Esophagus mucosa (tissue), 1 donor: ENCODE data around the gene ZNF750. TPM values are rescaled to one million over a fixed set of nuclear protein-coding genes. Genes with fewer than 3 reads are reported as not detected.
A peak's percentile ranks its signal among the peaks of the same experiment; 100 is the strongest.

Experiments
- ATAC-seq: fragments of 200-7000 bp; cut with Tn5 transposase; one replicate; pipeline ENCODE4 v1.9.1; 2020
- total RNA-seq: library from RNA; stranded (reverse); gene quantifications from one replicate; pipeline ENCODE4 v1.2.4, GENCODE V29; 2023
- donor health status: DM: yes; HTN: yes; CAD: no.

ZNF750 gene
- 133 TPM for total RNA-seq

DNA sequence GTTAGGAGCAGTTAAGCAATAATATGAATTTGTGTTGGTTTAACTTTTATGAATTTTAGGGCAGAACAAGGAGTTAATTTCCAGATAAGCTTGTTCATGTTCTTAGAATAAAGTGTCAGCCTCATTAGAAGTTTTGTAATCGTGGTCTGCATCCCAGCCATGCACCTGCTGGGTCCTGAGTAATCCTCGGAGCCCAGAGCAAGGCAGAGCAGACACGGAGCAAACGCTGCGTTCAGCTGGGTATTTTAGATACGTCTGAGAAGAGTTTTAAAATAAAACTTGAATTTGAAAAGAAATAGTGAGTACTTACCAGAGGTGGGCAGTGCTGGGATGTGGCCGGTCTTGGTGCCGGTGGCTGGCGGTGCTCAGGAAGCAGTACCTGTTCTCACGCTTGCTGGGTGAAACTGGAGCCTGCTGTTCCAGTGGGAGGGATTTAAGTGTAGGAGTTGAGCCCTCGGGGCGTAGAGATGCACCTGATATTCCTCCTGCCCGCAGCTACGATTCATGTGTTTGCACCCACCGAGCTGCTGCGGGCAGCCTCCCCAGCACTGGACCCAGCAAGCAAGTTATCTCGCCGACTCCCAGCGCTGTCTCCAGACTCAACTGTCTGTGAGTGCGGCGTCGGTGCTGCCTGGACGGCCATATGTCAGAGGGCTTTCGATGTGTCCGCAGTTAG lies at the start of gene ZNF750:
Gene ZNF750 (minus strand): TSS at position 406 of the 676 bp plus-strand sequence. CDS start 7,568 bp downstream, outside the sequence.
- ATAC-seq: peak; percentile 40

- peak; percentile 61 for ATAC-seq
Measured at GRCh38 chr17:82888583-82889495, 49.0 kb upstream of the ZNF750 start.

DNA sequence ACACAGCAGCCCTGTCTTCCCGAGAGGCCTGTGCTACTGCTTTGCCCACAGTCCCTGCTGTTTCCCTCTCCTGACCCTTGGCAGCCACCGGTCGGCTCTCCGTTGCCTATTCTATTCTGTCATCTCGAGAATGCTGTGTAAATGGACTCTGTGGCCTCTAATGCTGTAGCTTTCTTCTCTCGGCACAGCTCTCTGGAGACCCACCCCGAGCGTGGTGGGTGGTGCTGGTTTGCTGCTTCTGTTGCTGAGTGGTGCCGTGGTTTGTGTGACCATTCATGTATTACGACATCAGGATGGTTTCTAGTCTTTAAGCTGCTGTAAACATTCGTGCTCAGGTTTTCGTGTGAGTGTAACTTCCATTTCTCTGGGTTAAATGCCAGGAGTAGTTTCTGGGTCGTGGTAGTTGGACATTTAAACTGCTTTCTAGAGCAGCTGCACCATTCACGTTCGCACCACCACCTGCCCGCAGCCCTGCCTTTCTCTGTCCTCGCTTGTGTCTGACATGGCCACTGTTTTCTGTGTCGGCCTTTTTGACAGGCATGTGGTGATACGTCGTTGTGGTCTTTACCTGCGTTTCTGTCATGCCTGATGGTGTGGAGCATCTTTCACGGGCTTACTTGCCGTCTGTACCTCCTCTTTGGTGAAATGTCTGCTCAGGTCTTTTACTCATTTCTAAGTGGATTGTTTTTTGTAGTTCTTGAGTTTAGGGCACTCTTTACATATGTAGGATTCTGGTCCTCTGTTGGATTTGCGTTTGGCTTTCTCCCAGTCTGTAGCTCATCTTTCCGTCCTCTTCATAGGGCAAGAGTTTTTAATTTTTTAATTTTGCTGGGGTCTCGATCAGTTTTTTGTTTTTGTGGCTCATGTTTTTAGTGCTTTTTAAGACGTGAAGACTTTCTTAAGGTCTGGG lies 47.7 kb upstream of the ZNF750 start:
- no peak for ATAC-seq

DNA sequence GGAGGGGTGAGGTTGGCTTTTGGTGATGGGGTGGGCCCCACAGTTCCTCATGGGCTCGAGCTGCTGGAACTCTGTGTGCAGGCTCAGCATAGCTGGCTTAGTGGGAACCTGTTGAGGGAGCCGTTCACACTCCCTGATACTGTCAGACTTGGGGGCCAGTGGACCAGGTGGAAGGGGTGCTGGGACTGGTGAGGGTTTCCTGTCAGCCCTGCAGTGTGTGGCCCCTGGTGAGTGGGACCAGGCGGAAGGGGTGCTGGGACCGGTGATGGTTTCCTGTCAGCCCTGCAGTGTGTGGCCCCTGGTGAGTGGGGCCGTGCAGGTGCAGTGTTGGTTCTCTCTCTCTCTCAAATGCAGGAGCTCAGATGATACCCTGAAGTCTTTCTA lies 45.1 kb upstream of the ZNF750 start:
- no peak for ATAC-seq

DNA sequence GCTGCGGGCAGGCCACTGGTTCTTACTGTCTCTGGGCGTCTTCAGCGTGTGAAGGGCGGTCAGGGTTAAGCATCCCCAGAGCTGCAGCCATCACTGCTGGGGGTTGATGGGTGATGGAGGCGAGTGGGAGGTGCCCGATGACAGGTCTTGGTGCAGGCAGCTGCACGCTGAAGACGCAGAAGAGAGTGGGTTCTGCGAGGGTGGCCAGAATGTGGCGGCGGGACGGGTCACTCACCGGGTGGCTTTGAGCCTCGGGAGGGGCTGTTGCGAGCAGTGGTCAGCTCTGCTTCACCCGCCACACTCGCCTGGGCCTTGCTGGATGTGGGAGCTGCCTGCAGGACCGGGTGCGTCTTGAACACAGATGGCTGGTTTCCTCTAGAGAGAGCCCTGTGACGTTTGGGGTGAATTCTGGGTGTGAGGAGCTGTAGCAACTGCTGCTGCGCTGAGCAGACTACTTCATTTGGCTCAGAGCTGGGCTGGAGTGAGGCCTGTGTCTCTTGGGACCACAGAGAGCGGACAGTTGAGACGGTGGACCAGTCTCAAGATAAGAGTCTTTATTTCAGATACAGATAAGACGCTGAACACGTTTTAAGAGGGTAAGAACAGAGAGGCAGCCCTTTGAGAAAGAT lies 44.6 kb upstream of the ZNF750 start:
- no peak for ATAC-seq

- no peak for ATAC-seq
Measured at GRCh38 chr17:82883419-82884031, 43.7 kb upstream of the ZNF750 start.

DNA sequence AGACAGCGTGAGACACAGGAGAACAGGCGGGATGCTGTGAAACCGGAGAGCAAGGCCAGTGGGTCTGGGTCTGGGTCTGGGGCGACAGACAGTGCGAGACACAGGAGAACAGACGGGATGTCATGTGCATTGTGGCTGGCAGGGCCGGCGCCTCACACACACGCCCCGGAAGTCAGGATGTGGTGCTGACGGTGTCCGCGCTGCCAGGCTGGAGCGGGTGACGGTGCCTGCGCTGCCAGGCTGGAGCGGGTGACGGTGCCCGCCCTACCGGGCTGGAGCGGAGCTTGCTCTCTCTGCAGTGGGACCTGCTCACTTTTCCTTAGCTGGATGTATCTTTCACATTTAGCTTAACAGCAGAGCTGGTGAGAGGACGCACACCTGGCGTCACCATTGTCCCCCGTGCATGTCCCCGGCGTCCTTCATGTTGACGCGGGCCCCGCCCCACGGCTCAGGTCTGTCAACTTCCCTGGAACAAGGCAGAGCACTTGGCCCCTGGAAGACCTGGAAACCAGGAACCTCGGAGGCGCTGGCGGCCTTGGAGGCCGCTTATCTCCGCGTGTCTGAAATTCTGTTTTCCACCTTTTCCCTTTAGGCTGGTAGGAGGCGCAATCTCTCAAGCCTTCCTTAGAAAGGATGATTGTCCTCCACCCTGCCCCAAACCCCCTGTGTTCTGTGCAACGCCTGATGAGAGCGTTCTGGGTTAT lies 43.0 kb upstream of the ZNF750 start:
- peak; percentile 20 for ATAC-seq

GRCh38 chr17:82881900-82882714 lies 42.3 kb upstream of the ZNF750 start:
- no peak for ATAC-seq

DNA sequence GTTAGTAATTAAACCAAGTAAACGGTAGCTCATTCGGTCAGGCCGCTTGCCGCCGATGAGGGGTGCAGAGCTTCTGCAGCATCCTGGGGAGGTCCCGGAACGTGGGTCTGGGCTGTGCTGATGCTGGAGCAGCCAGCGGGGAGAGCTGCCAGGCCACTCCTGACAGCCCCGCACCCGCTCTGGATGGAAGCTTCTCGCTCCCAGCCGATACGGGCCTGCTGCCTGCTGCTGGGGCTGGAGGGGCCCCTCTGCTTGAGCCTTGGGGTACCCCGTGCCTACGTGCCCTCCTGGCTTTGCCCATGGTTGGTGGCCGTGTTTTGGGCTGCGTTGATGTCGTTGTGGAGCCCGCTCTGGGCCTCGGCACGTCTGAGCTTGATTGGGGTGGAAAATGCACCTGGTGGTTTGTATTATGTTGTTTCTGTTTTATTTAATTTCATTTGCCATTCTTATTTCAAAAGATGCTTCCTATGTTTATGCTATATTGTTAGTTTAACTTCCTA lies 41.6 kb upstream of the ZNF750 start:
- no peak for ATAC-seq

DNA sequence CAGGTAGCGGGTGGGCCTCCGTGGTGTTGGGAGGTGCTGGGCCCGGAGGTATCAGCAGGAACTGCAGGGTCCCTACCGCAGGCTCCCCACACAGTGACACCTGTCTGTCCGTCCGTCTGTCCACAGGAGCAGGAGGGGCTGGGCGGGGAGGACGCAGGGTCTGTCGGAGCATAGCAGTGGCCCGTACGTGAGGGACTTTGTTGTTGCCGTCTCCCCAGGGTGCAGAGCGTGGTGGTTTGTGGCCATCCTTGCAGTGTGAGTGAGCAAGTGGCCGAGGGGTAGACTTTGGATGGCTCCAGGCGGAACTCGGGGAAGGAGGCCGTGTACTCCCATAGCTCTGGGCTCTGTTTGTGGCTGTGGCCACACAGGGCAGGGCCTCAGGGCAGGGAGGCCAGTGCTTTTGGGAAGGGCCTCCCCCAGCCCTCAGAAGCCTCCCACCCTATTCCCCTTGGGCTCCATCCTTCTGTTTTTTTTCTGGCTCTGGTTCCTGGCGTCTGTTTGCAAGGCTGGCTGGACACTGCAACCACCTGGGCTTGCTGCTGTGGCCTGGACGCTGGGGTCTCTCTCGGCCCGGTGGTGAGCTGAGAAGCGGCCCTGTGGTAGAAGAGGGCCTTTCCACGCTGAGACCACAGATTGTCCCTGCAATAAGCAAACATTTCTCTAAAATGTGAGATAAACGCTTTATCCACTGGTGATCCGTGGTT lies 41.0 kb upstream of the ZNF750 start:
- ATAC-seq: no peak

DNA sequence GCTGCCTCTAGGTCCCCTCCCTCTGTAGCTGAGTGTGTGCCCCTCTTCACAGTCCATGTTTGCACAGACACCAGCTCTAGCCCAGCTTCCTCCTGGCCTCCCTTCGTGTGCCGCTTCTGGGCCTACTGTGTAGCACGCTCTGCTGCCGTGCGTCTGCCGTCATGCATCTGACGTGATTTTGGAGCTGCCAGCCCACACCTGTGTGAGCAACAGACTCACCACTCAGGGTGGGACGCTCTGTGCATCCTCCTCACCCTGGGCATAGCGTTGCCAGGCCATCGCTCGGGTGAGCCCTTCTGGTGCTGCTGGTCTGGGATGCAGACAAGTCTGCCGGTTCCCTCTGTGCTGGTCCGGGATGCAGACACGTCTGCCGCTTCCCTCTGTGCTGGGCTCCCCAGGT lies 39.4 kb upstream of the ZNF750 start:
- ATAC-seq: no peak

DNA sequence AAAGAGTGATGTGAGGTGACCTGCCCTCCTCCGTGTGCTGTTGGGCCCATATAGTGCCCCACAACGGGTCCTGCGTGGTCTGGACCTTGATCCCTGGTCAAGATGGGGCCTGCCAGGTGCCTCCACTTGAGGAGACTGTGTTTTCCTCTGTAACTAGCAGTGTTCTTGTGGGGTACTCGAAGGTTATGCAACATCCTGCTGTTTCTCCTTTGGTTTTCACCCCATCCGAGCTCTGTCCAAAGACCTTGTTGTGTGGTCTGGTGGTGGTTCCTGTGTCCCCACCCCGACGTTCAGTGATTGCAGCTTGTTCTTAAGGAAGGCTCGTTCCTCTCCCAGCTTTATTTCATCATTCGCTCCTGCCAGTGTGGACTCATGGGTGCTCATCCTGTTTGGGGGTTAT lies 38.7 kb upstream of the ZNF750 start:
- no peak for ATAC-seq

GRCh38 chr17:82876602-82877379 lies 37.0 kb upstream of the ZNF750 start:
- ATAC-seq: peak; percentile 44

GRCh38 chr17:82876149-82876548 lies 36.3 kb upstream of the ZNF750 start:
- peak; percentile 70 for ATAC-seq

DNA sequence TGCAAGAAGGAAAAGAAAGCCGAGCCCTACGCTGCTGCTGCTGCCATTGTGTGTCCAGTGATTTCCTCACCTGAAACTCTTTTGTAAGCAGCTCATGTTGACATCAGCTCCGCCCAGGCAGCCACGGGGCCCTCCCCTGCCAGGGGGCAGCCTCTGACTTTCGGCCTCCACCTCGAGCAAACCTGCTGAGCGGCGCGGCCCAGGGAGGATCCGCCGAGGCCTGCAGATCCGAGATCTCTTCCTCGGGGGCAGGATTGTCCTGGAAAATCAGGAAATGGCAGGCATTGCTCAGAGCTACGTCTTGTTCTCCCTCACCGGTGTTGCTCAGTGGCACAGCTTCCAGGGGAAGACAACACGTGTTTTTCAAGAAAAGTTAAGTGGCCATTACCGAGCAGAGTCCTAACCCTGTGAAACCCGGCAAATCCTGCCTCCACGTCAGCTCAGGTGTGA lies 35.6 kb upstream of the ZNF750 start:
- ATAC-seq: peak; percentile 83

DNA sequence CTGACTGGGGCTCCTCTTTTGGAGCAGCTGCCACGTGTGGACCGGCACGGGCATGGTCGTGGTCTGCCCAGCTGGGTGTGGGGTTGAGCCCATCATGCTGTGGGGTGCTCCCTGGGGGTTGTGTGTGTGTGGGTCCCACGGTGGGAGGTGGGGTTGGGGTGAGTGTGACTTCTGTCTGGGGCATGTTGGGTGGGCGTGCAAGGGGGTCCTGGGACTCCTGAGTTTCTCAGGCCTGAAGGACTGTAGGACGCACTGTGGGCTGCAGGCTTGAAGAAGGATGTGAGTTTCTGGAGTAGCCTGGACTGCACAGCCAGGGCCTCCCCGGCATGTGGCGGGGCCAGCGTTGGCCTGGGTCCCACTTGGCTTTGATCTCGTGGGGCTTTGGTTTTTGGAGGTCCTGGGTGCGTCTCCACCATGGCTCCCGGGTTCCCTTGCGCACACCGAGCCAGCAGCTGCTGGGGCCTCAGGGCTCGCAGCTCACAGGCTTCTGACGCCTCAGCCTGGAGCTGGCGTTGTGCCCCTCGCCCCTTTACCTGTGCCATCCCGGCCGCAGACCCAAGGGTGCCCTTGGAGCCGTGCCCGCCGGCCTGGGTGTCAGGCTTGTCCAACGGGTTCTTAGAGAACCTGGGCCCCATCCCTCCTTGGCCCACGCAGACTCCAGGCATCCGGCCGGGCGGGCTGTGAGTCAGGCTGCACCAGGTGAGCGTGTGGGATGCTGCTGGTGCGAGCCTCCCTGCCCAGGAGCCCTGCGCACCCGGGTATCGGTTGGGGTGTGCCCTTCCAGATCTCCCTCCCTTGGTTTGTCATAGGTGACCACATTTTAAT lies 34.4 kb upstream of the ZNF750 start:
- ATAC-seq: peak; percentile 90

DNA sequence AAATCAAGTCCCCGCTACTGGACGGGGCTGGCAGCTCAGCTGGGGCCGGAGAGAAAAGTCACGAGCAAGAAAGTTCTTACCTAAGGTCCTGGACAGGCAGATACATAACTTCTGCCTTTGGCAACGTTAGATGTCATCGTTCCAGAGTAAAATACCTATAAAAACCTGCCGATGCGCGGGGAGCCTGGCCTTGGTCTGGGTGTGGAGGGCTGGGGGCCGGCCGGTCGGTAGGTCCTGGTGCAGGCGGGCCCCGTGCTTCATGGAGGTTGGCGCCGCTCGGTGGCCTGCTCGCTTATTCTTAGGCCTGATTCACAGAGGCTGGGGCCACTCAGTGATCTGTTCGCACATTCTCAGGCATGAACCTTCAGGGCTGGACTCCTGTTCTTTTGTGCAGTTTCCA lies 33.7 kb upstream of the ZNF750 start:
- ATAC-seq: no peak
